HG03108 (cell line): ENCODE data around the gene MFSD8.
"Not testable (repeated sequence)": the region's sequence is repeated elsewhere in the genome, so short reads cannot be mapped to it uniquely, and the experiment has no call there.

Experiments used
- ATAC-seq: cut with Tn5 transposase; IDR thresholded peaks from one replicate; pipeline ENCODE4 v1.9.1; 2021; ENCODE audit warnings: moderate library complexity; ENCODE audit not compliant: unreplicated experiment

MFSD8 gene

DNA sequence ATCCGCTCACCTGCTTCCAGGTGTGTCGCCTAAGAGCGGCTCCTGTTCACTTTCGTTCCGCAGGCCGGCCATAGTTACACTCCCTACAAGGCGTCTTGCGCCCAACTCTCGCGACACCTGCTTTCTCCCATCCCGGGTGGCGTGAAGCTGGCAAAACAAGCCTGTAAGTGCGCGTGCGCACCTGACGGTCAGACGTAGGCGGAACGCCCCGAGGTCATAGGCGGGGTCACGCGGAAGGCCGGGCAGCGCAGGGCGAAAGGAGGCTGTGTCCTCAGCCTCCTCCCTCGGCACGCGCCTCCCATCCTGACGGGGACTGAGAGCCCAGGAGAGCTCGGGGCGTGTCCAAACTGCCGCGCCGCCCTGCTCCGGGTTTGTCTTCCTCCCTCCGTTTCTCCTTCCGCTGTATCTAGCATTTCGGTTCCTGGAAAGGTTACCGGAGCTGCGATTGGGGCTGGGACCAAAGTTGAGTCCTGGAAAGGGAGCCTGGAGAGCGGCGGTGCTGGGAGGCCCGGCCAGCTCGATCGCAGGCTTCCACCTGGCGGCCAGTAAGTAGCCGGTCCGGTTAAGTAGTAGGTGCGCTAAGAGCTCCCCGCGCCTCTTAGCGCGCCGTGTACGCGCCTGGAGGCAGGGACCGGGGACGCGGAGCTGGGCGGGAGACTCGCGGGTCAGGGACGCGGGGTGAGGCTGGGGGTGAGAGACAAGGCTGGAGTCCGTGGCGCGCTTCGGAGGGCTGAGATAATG lies at the start of gene MFSD8, which contains the start of gene ABHD18:
TSS of gene MFSD8 (minus strand) at position 112 of the 741 bp plus-strand sequence. CDS start at position 72, 40 bp downstream.
TSS of gene ABHD18 (plus strand) at position 345 of the 741 bp plus-strand sequence. CDS start 17,550 bp downstream, outside the sequence.
- peak; percentile 98 for ATAC-seq

DNA sequence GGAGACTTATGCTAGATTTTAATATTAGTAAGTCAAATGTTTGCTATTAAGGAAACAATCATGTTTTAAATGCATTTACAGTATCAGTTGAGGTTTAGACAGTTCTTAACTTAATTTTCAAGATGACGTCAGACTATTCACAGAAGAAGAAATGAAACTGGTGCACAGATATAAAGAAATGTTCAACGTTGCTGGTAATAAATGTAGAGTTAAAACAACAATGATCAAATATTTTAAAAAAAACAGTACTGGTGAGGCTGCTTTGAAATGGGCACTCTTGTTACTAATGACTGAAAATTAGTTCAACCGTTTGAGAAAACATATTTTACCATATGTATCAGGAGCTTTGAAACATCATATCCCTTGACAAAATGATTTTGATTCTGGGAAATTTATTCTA lies 44.5 kb upstream of the MFSD8 start:
- ATAC-seq = no peak

DNA sequence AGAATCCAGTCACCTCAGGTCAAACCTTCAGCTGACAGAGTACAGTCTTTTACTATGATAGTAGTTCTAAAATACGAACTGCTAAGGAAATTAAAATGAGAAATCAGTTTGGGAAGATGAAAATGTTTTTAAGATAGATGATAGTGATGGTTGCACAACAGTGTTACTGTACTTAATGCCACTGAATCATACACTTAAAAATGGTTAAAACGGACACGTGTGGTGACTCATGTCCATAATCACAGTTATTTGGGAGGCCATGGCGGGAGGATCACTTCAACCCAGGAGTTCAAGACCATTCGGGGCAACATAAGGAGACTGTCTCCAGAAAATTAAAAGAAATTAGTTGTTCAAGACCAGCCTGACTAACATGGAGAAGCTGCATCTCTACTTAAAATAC lies 41.6 kb upstream of the MFSD8 start:
- no peak for ATAC-seq

GRCh38 chr4:127997534-127998388 lies 32.8 kb upstream of the MFSD8 start:
- peak; percentile 97 for ATAC-seq

DNA sequence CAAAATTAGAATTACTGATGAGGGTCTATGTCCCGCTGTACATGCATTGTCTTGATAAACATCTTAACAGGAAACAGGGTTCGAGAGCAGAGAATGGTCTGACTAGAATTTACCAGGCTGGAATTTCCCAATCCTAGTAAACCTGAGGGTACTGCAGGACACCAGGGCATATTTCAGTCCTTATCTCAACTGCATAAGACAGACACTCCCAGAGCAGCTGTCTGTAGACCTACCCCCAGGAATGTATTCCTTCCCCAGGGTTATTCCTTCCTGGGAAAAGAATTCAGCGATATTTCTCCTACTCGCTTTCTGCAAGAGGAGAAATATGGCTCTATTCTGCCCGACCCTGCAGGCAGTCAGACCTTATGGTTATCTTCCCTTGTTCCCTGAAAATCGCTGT lies 31.5 kb upstream of the MFSD8 start:
- not testable (repeated sequence) for ATAC-seq

- no peak for ATAC-seq
These were observed 30.8 kb upstream of the MFSD8 start for GRCh38 chr4:127995776-127996175.

DNA sequence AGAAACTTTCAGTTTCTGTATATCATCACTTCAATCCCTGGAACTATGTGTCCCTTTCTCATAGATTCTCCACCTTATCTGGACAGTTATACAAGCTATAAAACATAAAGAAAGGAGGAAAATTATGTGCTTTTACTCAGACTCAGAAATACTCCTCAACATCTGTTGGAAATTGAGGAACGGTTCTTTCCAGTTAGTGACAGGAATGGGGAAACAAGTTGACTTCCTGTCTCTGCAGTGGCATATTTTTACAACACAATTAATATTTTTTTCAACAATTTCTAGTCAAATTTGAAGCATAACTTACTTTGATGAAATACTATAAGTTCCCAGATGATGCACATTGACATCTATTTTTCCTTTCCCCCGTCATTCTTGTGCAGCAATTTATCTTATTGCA lies 28.2 kb upstream of the MFSD8 start:
- no peak for ATAC-seq

DNA sequence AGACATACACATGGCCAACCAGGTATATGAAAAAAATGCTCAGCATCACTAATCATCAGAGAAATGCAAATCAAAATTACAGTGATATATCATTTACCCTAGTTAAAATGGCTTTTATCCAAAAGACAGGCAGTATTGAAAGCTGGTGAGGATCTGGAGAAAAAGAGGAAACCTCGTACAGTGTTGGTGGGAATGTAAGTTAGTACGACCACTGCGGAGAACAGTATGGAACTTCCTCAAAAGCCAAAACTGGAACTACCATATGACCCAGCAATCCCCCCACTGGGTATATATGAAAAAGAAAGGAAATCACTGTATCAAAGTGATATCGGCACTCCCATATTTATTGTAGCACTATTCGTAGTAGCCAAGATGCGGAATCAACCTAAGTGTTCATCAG lies 23.7 kb upstream of the MFSD8 start:
- no peak for ATAC-seq

GRCh38 chr4:127985989-127986388 lies 21.0 kb upstream of the MFSD8 start:
- no peak for ATAC-seq

DNA sequence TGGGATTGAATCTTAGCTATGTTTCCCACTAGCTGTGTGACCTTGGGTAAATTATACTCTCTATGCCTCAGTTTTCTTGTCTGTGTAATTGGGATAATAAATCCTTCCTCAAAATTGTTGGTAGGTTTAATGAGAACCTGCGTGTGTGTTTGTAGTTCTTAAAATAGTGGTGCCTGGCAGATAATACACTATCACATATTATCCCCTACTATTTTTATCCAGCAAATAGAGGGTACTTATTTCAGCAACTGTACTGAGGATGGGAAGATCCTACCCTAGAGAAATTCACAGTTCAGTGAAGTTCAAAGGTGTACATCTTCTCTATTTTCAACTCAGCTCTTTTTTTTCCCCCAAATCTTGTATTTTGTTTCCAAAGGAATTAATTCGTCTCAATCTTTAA lies 17.5 kb upstream of the MFSD8 start:
- no peak for ATAC-seq

DNA sequence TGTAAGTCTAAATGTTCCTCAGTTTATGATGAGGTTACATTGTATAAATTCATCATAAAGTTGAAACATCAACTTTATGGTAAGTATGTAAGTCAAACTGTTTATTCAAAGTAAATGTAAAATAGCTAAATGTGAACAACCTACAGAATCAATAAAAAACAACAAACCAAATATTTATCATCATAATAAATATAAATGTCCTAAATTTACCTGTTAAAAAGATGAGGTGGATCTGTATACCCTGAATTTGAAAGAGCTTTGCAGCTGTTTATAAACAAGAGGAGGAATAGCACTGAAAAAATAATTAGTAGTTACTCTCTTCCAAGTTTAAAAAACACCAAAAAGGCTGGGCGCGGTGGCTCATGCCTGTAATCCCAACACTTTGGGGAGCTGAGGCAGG lies 14.0 kb upstream of the MFSD8 start:
- no peak for ATAC-seq

GRCh38 chr4:127975121-127975770 lies 10.3 kb upstream of the MFSD8 start:
- no peak for ATAC-seq

DNA sequence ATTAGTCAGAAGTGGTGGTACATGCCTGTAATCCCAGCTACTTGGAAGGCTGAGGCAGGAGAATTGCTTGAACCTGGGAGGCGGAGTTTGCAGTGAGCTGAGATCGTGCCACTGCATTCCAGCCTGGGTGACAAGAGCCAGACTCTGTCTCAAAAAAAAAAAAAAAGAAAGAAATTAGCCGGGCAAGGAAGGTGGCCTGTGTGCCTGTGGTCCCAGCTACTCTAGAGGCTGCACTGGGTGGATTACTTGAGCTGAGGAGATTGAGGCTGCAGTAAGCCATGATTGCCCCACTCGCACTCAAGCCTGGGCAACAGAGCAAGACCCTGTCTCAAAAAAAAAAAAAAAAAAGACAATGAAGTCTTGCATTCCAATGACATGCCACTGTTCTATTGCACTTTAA lies 6.0 kb upstream of the MFSD8 start:
- not testable (repeated sequence) for ATAC-seq

- no peak for ATAC-seq
These were observed 3.6 kb upstream of the MFSD8 start for GRCh38 chr4:127968586-127968985.

DNA sequence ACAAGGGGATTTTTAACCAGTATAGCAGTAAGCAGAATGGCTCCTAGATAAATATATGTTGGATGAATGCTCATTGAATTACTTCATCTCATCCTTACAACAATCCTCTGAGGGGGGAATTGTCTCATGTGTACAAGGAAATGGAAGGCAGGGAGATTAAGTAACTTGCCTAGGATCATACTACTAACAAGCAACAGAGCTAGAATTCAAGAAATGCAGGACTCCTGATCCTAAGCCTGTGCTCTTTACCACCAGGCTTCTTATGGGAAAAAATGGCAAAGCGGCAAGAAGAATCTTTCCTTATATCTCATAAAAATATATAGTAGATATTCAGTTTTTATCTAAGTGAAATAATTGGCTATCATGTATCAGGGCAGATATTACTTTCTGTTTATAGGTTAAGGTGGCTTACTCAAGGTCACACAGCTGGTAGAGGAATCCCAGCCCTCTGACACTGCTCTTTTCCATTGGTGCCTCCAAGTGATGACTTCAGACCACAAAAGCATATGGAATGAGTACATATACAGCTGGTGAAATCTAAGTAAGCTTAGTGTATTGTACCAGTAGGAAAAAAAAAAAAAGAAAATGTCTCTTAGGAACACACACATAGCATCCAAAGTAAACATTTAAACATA lies 2.3 kb upstream of the MFSD8 start:
- ATAC-seq = no peak

DNA sequence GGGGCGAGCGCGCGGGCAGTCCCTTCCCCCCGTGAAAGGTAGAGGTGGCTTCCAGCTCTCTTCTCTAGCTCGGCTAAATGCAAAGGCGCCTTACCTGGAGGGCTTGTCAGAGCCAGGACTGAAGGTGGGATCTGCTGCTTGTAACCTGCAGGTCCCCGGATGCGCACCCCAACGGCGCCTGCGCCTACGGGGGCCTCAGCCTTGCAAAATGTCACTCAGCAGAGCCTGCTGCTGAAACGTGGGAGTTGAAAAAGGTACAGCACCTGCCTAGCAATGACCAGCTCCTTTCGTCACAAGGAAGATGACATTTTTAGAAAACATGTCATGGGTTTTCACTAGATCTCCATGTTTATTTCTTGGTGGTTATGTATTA lies 816 bp upstream of the MFSD8 start:
- peak; percentile 27 for ATAC-seq

GRCh38 chr4:127964426-127965061 lies 429 bp downstream of the MFSD8 start:
- ATAC-seq = peak; percentile 16

- ATAC-seq = not testable (repeated sequence)
These were observed 1.2 kb downstream of the MFSD8 start for GRCh38 chr4:127963633-127964398.

DNA sequence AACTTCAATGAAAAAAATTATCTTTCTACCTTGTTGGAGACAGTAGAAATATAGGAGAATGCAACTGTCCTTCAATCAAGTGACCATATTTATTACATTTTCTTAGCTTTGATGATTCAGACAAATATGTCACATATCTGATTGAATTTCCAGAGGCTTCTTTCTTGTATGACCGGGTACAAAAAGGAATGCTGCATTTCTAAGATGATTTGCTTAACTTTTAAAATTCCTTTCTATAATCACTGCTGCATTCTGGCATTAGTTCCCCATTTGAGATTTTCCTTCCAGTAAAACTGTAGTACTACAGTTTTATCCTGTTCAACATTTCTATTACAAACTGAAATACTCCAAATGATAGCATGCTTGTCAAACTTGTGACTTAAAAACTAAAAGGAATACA lies 5.2 kb downstream of the MFSD8 start:
- no peak for ATAC-seq

DNA sequence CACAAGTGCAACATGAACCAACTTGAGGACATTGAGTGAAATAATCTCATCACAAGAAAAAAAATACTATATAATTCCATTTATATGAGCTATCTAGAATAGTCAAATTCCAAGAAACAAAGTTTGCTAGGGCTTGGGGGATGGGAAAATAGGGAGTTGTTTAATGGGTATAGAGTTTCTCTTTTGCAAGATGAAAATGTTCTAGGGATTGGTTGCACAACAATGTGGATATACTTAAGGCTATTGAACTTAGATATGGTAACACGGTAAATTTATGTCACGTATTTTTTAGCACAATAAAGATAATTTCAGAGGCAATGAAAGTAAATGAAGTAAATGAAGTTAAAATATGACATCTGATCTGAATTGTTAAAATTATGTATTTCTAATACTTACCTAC lies 7.9 kb downstream of the MFSD8 start:
- ATAC-seq = no peak
